CD4-positive, CD25-positive, alpha-beta regulatory T cell (primary cell): ENCODE measurements around the gene ABTB2. TPM values are rescaled to one million over a fixed set of nuclear protein-coding genes. Genes with fewer than 3 reads are reported as not detected.

Experiments used
- ATAC-seq, 2 donors: fragments of 150-1000 bp; cut with Tn5 transposase; one replicate each; pipeline ENCODE4 v1.10.0; 2021; ENCODE audit warnings: low read depth in 2 of 2, moderate number of reproducible peaks in 2 of 2, moderate library complexity in 1 of 2
- DNase-seq, 3 donors: peaks; one replicate each; pipeline versions ENCODE4 v3.0.0 to v3.0.0-alpha.2; 2012 to 2022; ENCODE audit warnings: mixed read lengths in 1 of 3
- H3K27ac ChIP-seq: one replicate; pipeline ENCODE4 v1.7.0; 2013; ENCODE audit warnings: mild to moderate bottlenecking, low read length; ENCODE audit not compliant: insufficient read depth, poor library complexity, severe bottlenecking
- H3K27me3 ChIP-seq: one replicate; pipeline ENCODE4 v1.7.0; 2013; ENCODE audit warnings: low read length; ENCODE audit not compliant: control insufficient read depth, insufficient read depth
- H3K36me3 ChIP-seq: one replicate; pipeline ENCODE4 v1.7.0; 2013; ENCODE audit warnings: mild to moderate bottlenecking, low read length, moderate library complexity; ENCODE audit not compliant: control insufficient read depth, insufficient read depth
- H3K4me1 ChIP-seq: 2 replicates; pipeline ENCODE4 v1.7.0; 2013; ENCODE audit warnings: mild to moderate bottlenecking, low read length; ENCODE audit not compliant: insufficient read depth, control insufficient read depth, poor library complexity, severe bottlenecking
- H3K4me3 ChIP-seq: one replicate; pipeline ENCODE4 v1.7.0; 2013; ENCODE audit warnings: low read depth, mild to moderate bottlenecking, low read length, moderate library complexity
- H3K9me3 ChIP-seq, 2 experiments: 1 replicate in 1 of 2; 2 replicates in 1 of 2; pipeline ENCODE4 v1.7.0; 2013; ENCODE audit warnings: low read length in 2 of 2, mild to moderate bottlenecking in 1 of 2, moderate library complexity in 1 of 2; ENCODE audit not compliant: control insufficient read depth in 2 of 2
- H3K27ac Mint-ChIP-seq, 3 donors: one replicate each; pipeline ENCODE4 v1.8.0; 2020 to 2022; ENCODE audit warnings: mild to moderate bottlenecking in 3 of 3, mixed read lengths in 3 of 3, moderate library complexity in 2 of 3
- H3K27me3 Mint-ChIP-seq: one replicate; pipeline ENCODE4 v1.8.0; 2022; ENCODE audit warnings: mild to moderate bottlenecking, mixed read lengths
- H3K36me3 Mint-ChIP-seq: one replicate; pipeline ENCODE4 v1.8.0; 2020; ENCODE audit warnings: mixed read lengths
- H3K4me1 Mint-ChIP-seq, 4 donors: one replicate each; pipeline ENCODE4 v1.8.0; 2020 to 2022; ENCODE audit warnings: mixed read lengths in 4 of 4, mild to moderate bottlenecking in 1 of 4
- H3K4me3 Mint-ChIP-seq, 4 donors: one replicate each; pipeline ENCODE4 v1.8.0; 2020 to 2022; ENCODE audit warnings: mild to moderate bottlenecking in 4 of 4, mixed read lengths in 4 of 4, moderate library complexity in 3 of 4
- H3K9me3 Mint-ChIP-seq, 7 donors: one replicate each; pipeline ENCODE4 v1.8.0; 2020 to 2022; ENCODE audit warnings: mixed read lengths in 7 of 7, mild to moderate bottlenecking in 3 of 7, moderate library complexity in 2 of 7
- polyA plus RNA-seq, 4 donors: library from polyadenylated mRNA; unstranded; fragments of 300-500 nt; fragmentation: Illumina TruSeq; gene quantifications; one replicate each; pipeline ENCODE4 v1.2.3, GENCODE V29; 2021
- total RNA-seq: library from RNA; stranded (reverse); gene quantifications from one replicate; pipeline ENCODE4 v1.2.3, GENCODE V29; 2022

ABTB2 gene
- total and polyA plus RNA-seq, 5 donors from 2014 or later, result 0.12 to 0.89 (median 0.13) TPM; not detected in 2

- peaks cover 9 to 34% (median 19%) of the 10 kb centered on the region in 4 donors for H3K4me1 Mint-ChIP-seq
- H3K27ac Mint-ChIP-seq, result no peak overlapping the region
- H3K27me3 Mint-ChIP-seq, result peaks cover 32% of the 10 kb centered on the region
- H3K27ac ChIP-seq, result no peak overlapping the region
- no peak overlapping the region for H3K4me3 Mint-ChIP-seq
- DNase-seq, result no peak
- ATAC-seq, result no peak
- H3K4me1 ChIP-seq, result peaks cover 15% of the 10 kb centered on the region
- no peaks in the 10 kb centered on the region for H3K36me3 Mint-ChIP-seq
- H3K36me3 ChIP-seq, result no peaks in the 10 kb centered on the region
- H3K4me3 ChIP-seq, result no peak overlapping the region
- no peaks in the 10 kb centered on the region for H3K9me3 ChIP-seq
- peaks cover 0 to 1% (median 0%) of the 10 kb centered on the region in 7 donors for H3K9me3 Mint-ChIP-seq
- H3K27me3 ChIP-seq, result no peaks in the 10 kb centered on the region
Observed at GRCh38 chr11:34238966-34239365, 118.8 kb downstream of the ABTB2 start.

GRCh38 chr11:34238533-34238932 is 119.3 kb downstream of the ABTB2 start:
- Histone ChIP-seq H3K4me1 (peaks cover 18% of the 10 kb centered on the region), H3K9me3 (no peaks in the 10 kb centered on the region), H3K27ac (no peak overlapping the region), H3K4me3 (no peak overlapping the region), H3K27me3 (no peaks in the 10 kb centered on the region), H3K36me3 (no peaks in the 10 kb centered on the region)
- Mint-ChIP-seq H3K4me3 (no peak overlapping the region), H3K4me1 (peaks cover 11 to 32% (median 21%) of the 10 kb centered on the region in 4 donors), H3K36me3 (no peaks in the 10 kb centered on the region), H3K9me3 (peaks cover 0 to 1% (median 0%) of the 10 kb centered on the region in 7 donors), H3K27me3 (peaks cover 34% of the 10 kb centered on the region), H3K27ac (no peak overlapping the region)
- DNase-seq, result no peak
- ATAC-seq, result no peak

GRCh38 chr11:34236572-34236971 is 121.2 kb downstream of the ABTB2 start:
- no peak for DNase-seq
- no peak overlapping the region for H3K27ac Mint-ChIP-seq

GRCh38 chr11:34235591-34236071 is 122.2 kb downstream of the ABTB2 start:
- Mint-ChIP-seq H3K4me3 (no peak overlapping the region), H3K27me3 (peaks cover 45% of the 10 kb centered on the region), H3K36me3 (no peaks in the 10 kb centered on the region), H3K27ac (peak overlapping the region in 1 of 3 donors; percentile 80), H3K9me3 (peaks cover 0 to 2% (median 0%) of the 10 kb centered on the region in 7 donors), H3K4me1 (peaks cover 11 to 32% (median 20%) of the 10 kb centered on the region in 4 donors)
- no peaks in the 10 kb centered on the region for H3K27me3 ChIP-seq
- no peak for ATAC-seq
- DNase-seq, result no peak
- peaks cover 18% of the 10 kb centered on the region for H3K4me1 ChIP-seq
- no peaks in the 10 kb centered on the region for H3K9me3 ChIP-seq
- H3K4me3 ChIP-seq, result no peak overlapping the region
- H3K36me3 ChIP-seq, result no peaks in the 10 kb centered on the region
- H3K27ac ChIP-seq, result no peak overlapping the region

More at GRCh38 chr11:34236572-34236971, 121.2 kb downstream of the ABTB2 start:
- Histone ChIP-seq H3K36me3 (no peaks in the 10 kb centered on the region), H3K4me1 (peaks cover 18% of the 10 kb centered on the region), H3K27me3 (no peaks in the 10 kb centered on the region), H3K9me3 (no peaks in the 10 kb centered on the region), H3K4me3 (no peak overlapping the region), H3K27ac (no peak overlapping the region)
- Mint-ChIP-seq H3K9me3 (peaks cover 0 to 2% (median 0%) of the 10 kb centered on the region in 7 donors), H3K4me1 (peaks cover 11 to 32% (median 20%) of the 10 kb centered on the region in 4 donors), H3K27me3 (peaks cover 43% of the 10 kb centered on the region), H3K36me3 (no peaks in the 10 kb centered on the region), H3K4me3 (no peak overlapping the region)
- no peak for ATAC-seq

- peak overlapping the region in 1 of 4 donors; percentile 29 for H3K4me3 Mint-ChIP-seq
- no peaks in the 10 kb centered on the region for H3K36me3 Mint-ChIP-seq
- peaks cover 45% of the 10 kb centered on the region for H3K27me3 Mint-ChIP-seq
- peaks cover 18% of the 10 kb centered on the region for H3K4me1 ChIP-seq
- H3K9me3 Mint-ChIP-seq, result peaks cover 0 to 2% (median 0%) of the 10 kb centered on the region in 7 donors
- no peaks in the 10 kb centered on the region for H3K9me3 ChIP-seq
- H3K4me1 Mint-ChIP-seq, result peaks cover 11 to 32% (median 20%) of the 10 kb centered on the region in 4 donors
- H3K27ac Mint-ChIP-seq, result peak overlapping the region; percentile 27 to 78 (median 70)
- H3K27me3 ChIP-seq, result no peaks in the 10 kb centered on the region
- DNase-seq, result peak in 2 of 3 donors; percentile 9 to 64
- ATAC-seq, result no peak
- H3K36me3 ChIP-seq, result no peaks in the 10 kb centered on the region
- H3K27ac ChIP-seq, result no peak overlapping the region
- no peak overlapping the region for H3K4me3 ChIP-seq
Observed at GRCh38 chr11:34235189-34235588, 122.6 kb downstream of the ABTB2 start.

- H3K27ac Mint-ChIP-seq, result peak overlapping the region in 2 of 3 donors; percentile 36 to 68
- H3K36me3 Mint-ChIP-seq, result no peaks in the 10 kb centered on the region
- H3K9me3 Mint-ChIP-seq, result peaks cover 0 to 2% (median 0%) of the 10 kb centered on the region in 7 donors
- H3K4me3 Mint-ChIP-seq, result no peak overlapping the region
- Histone ChIP-seq H3K36me3 (no peaks in the 10 kb centered on the region), H3K4me3 (peak overlapping the region; percentile 26), H3K27ac (peak overlapping the region; percentile 55), H3K27me3 (no peaks in the 10 kb centered on the region), H3K4me1 (peaks cover 18% of the 10 kb centered on the region), H3K9me3 (no peaks in the 10 kb centered on the region)
- peak; percentile 53 to 78 (median 56) for DNase-seq
- peaks cover 11 to 32% (median 19%) of the 10 kb centered on the region in 4 donors for H3K4me1 Mint-ChIP-seq
- peak; percentile 94 to 95 for ATAC-seq
- peaks cover 45% of the 10 kb centered on the region for H3K27me3 Mint-ChIP-seq
Observed at GRCh38 chr11:34234086-34234740, 123.6 kb downstream of the ABTB2 start.

GRCh38 chr11:34233215-34233614 is 124.6 kb downstream of the ABTB2 start:
- ATAC-seq, result no peak
- H3K27me3 ChIP-seq, result no peaks in the 10 kb centered on the region
- Mint-ChIP-seq H3K27me3 (peaks cover 39% of the 10 kb centered on the region), H3K36me3 (no peaks in the 10 kb centered on the region), H3K9me3 (peaks cover 0 to 2% (median 0%) of the 10 kb centered on the region in 7 donors), H3K4me3 (no peak overlapping the region), H3K27ac (peak overlapping the region in 1 of 3 donors; percentile 65), H3K4me1 (peaks cover 11 to 32% (median 19%) of the 10 kb centered on the region in 4 donors)
- no peak for DNase-seq
- no peaks in the 10 kb centered on the region for H3K9me3 ChIP-seq
- no peak overlapping the region for H3K27ac ChIP-seq
- H3K4me1 ChIP-seq, result peaks cover 18% of the 10 kb centered on the region
- no peak overlapping the region for H3K4me3 ChIP-seq
- H3K36me3 ChIP-seq, result no peaks in the 10 kb centered on the region
